GM23248 (cell line): ENCODE measurements around the gene MYO5B. TPM values are rescaled to one million over a fixed set of nuclear protein-coding genes. Genes with fewer than 3 reads are reported as not detected.

ENCODE experiments used
- DNase-seq: peaks from one replicate; pipeline ENCODE4 v3.0.0-alpha.2; 2015
- H2AFZ ChIP-seq: fragments of 200-600 bp; sonication (generic); 2 replicates; pipeline ENCODE4 v1.6.1; 2016; ENCODE audit warnings: antibody characterized with exemption
- H3F3A ChIP-seq: fragments of 200-600 bp; sonication (generic); 2 replicates; pipeline ENCODE4 v1.6.1; 2016; ENCODE audit warnings: mild to moderate bottlenecking, antibody characterized with exemption, mixed run types; ENCODE audit not compliant: insufficient read depth
- H3K27ac ChIP-seq: fragments of 200-600 bp; sonication (generic); 2 replicates; pipeline ENCODE4 v1.5.1; 2016; ENCODE audit warnings: mild to moderate bottlenecking
- H3K27me3 ChIP-seq: fragments of 200-600 bp; sonication (generic); replicated peaks from 2 replicates; pipeline ENCODE4 v1.6.1; 2016; ENCODE audit warnings: mild to moderate bottlenecking; ENCODE audit not compliant: insufficient read depth
- H3K36me3 ChIP-seq: fragments of 200-600 bp; sonication (generic); 2 replicates; pipeline ENCODE4 v1.6.1; 2016; ENCODE audit warnings: low read depth, mild to moderate bottlenecking
- H3K4me1 ChIP-seq: fragments of 200-600 bp; sonication (generic); 2 replicates; pipeline ENCODE4 v1.6.1; 2016; ENCODE audit warnings: mild to moderate bottlenecking; ENCODE audit not compliant: insufficient read depth
- H3K4me2 ChIP-seq: fragments of 200-600 bp; sonication (generic); one replicate; pipeline ENCODE4 v1.6.1; 2016; ENCODE audit warnings: mild to moderate bottlenecking; ENCODE audit not compliant: unreplicated experiment
- H3K4me3 ChIP-seq: fragments of 200-600 bp; sonication (generic); 2 replicates; pipeline ENCODE4 v1.5.1; 2016; ENCODE audit warnings: mild to moderate bottlenecking
- H3K79me2 ChIP-seq: fragments of 200-600 bp; sonication (generic); 2 replicates; pipeline ENCODE4 v1.6.1; 2016; ENCODE audit warnings: mild to moderate bottlenecking; ENCODE audit not compliant: insufficient read depth
- H3K9ac ChIP-seq: fragments of 200-600 bp; sonication (generic); 2 replicates; pipeline ENCODE4 v1.6.1; 2016; ENCODE audit warnings: mild to moderate bottlenecking
- H3K9me2 ChIP-seq: fragments of 200-600 bp; sonication (generic); 2 replicates; pipeline ENCODE4 v1.6.1; 2016; ENCODE audit warnings: mixed run types, mild to moderate bottlenecking, moderate library complexity; ENCODE audit not compliant: insufficient read depth
- H3K9me3 ChIP-seq: fragments of 200-600 bp; sonication (generic); one replicate; pipeline ENCODE4 v1.6.1; 2017; ENCODE audit warnings: low read depth
- H4K20me1 ChIP-seq: fragments of 200-600 bp; sonication (generic); 2 replicates; pipeline ENCODE4 v1.6.0; 2016; ENCODE audit not compliant: insufficient read depth
- EZH2 ChIP-seq: fragments of 200-600 bp; sonication (generic); IDR thresholded peaks from 2 replicates; pipeline ENCODE4 v1.6.1; 2018; ENCODE audit warnings: antibody characterized with exemption, mild to moderate bottlenecking; ENCODE audit not compliant: insufficient read depth, poor library complexity, severe bottlenecking
- EZH2phosphoT487 ChIP-seq: fragments of 200-600 bp; sonication (generic); IDR thresholded peaks from 2 replicates; pipeline ENCODE4 v1.6.1; 2018; ENCODE audit warnings: antibody characterized with exemption, moderate library complexity, mild to moderate bottlenecking, low read depth; ENCODE audit not compliant: insufficient read depth
- WGBS, 2 experiments: methylation state at CpG; one replicate each; pipeline ENCODE4 v1.1.6; 2015 to 2017; ENCODE audit warnings: low lambda C conversion rate in 2 of 2, low coverage in 1 of 2; ENCODE audit errors: missing lambda C conversion rate in 2 of 2; 5-methylcytosine and 5-hydroxymethylcytosine counted together
- in situ Hi-C: fragments of 300-500 bp; cut with MboI; formaldehyde crosslinking; loops from 2 replicates; pipeline ENCODE4 v1.15.0; 2020
- polyA plus RNA-seq: library from polyadenylated mRNA; unstranded; fragments of >200 nt; fragmentation: Nextera tagmentation; extraction: Ambion mirVana; gene quantifications from 2 replicates; pipeline ENCODE4 v1.2.1, GENCODE V29; 2016
- total RNA-seq: library from RNA; depleted of rRNA; stranded (reverse); fragments of >200 nt; shearing (Covaris generic); gene quantifications from 2 replicates; pipeline ENCODE4 v1.2.3, GENCODE V29; 2014

Gene MYO5B
- total and polyA plus RNA-seq, 2 experiments from 2014 or later: 0.03 TPM; not detected in 1

- Histone ChIP-seq H3K9ac (no peak overlapping the region), H3K36me3 (no peaks in the 10 kb centered on the region), H3K9me2 (no peaks in the 10 kb centered on the region), H3K4me3 (no peak overlapping the region), H3F3A (no peaks in the 10 kb centered on the region), H3K27me3 (no peaks in the 10 kb centered on the region), H3K79me2 (no peaks in the 10 kb centered on the region), H3K27ac (no peak overlapping the region), H3K4me1 (no peaks in the 10 kb centered on the region), H4K20me1 (no peaks in the 10 kb centered on the region), H3K4me2 (no peak overlapping the region), H3K9me3 (no peaks in the 10 kb centered on the region), H2AFZ (no peak overlapping the region)
- in situ Hi-C loops: no loop called here
- no peak for DNase-seq
- TF ChIP-seq EZH2: no peak
- TF ChIP-seq EZH2phosphoT487: no peak
- 54 to 57% methylated on average over 2 of the region's 2 CpGs for WGBS, 2 experiments
Measured at GRCh38 chr18:49988733-49989132, 206.2 kb downstream of the MYO5B start.

DNA sequence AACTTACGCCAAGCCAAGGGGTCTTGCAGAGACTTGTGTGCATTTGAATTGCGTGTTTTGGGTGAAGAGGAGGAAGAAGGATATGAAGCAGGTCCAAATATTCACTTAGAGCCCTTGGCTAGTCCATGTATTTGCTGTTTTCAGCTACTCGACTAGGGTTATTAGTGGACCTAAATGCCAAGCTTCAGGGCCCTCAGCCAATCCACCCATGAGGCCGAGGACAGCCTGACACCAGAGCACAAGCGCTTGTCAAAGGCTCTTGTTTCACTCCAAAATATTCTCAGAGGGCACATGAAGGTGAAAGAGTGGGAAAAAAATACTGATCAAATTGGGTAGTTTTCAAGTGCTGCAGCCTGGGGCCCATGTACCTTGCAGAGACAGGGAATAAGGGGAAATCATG is 206.8 kb downstream of the MYO5B start:
- WGBS, 2 experiments: 23 to 31% methylated on average over 5 of the region's 5 CpGs
- Histone ChIP-seq H4K20me1 (no peaks in the 10 kb centered on the region), H2AFZ (no peak overlapping the region), H3F3A (no peaks in the 10 kb centered on the region), H3K27ac (no peak overlapping the region), H3K9ac (no peak overlapping the region), H3K36me3 (no peaks in the 10 kb centered on the region), H3K79me2 (no peaks in the 10 kb centered on the region), H3K27me3 (0 out of 2 replicates have a peak, but pooled peaks cover 4% of the 10 kb centered on the region), H3K4me3 (no peak overlapping the region), H3K4me1 (no peaks in the 10 kb centered on the region), H3K4me2 (no peak overlapping the region), H3K9me3 (no peaks in the 10 kb centered on the region), H3K9me2 (no peaks in the 10 kb centered on the region)
- in situ Hi-C loops: no loop called here
- DNase-seq: no peak
- TF ChIP-seq EZH2: no peak
- no peak for TF ChIP-seq EZH2phosphoT487

DNA sequence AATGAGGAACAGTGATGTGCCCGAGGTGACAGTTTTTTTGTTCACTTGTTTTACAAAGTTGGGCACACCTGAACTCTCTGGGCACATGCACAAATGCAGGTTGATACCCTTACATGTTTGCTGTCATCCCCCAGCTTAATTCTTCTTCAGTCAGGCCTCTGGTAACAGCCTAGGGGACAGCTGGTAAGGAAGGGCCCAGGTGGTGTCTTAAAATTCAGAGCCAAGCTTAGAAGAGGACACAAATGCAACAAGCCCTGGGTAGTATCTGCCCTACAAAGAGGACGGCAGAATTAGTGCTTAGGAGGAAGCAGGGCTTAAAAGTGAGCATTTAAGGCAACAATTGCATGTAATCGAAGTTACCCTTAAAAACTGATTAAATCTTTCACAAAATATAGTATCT is 209.7 kb downstream of the MYO5B start:
- no peaks in the 10 kb centered on the region for H3K4me1 ChIP-seq

GRCh38 chr18:49980896-49981295 is 214.1 kb downstream of the MYO5B start:
- no peaks in the 10 kb centered on the region for H3K9me3 ChIP-seq
- H3K4me3 ChIP-seq: no peak overlapping the region
- 1 to 6% methylated on average over 4 of the region's 4 CpGs for WGBS, 2 experiments
- no peak overlapping the region for H2AFZ ChIP-seq
- in situ Hi-C loops: no loop called here
- H3K27me3 ChIP-seq: peaks cover 19% of the 10 kb centered on the region; the same call in 1 of the 2 replicates
- no peaks in the 10 kb centered on the region for H3K36me3 ChIP-seq
- H3K9ac ChIP-seq: no peak overlapping the region
- DNase-seq: no peak
- no peaks in the 10 kb centered on the region for H3K9me2 ChIP-seq
- no peaks in the 10 kb centered on the region for H4K20me1 ChIP-seq
- no peak overlapping the region for H3K27ac ChIP-seq
- no peak for TF ChIP-seq EZH2
- no peak for TF ChIP-seq EZH2phosphoT487
- no peaks in the 10 kb centered on the region for H3K79me2 ChIP-seq
- no peaks in the 10 kb centered on the region for H3F3A ChIP-seq
- no peaks in the 10 kb centered on the region for H3K4me1 ChIP-seq
- H3K4me2 ChIP-seq: no peak overlapping the region

More for the DNA sequence above, 209.7 kb downstream of the MYO5B start:
- H2AFZ ChIP-seq: no peak overlapping the region
- no peak overlapping the region for H3K27ac ChIP-seq
- no peak for DNase-seq
- no peak overlapping the region for H3K4me3 ChIP-seq
- no peaks in the 10 kb centered on the region for H3K79me2 ChIP-seq
- H3K4me2 ChIP-seq: no peak overlapping the region
- H4K20me1 ChIP-seq: no peaks in the 10 kb centered on the region
- WGBS, 2 experiments: 11 to 18% methylated on average over 3 of the region's 3 CpGs
- no peak overlapping the region for H3K9ac ChIP-seq
- in situ Hi-C loops: no loop called here
- no peaks in the 10 kb centered on the region for H3K9me3 ChIP-seq
- H3K27me3 ChIP-seq: 0 out of 2 replicates have a peak, but pooled peaks cover 4% of the 10 kb centered on the region
- H3K36me3 ChIP-seq: no peaks in the 10 kb centered on the region
- H3F3A ChIP-seq: no peaks in the 10 kb centered on the region
- no peaks in the 10 kb centered on the region for H3K9me2 ChIP-seq
- no peak for TF ChIP-seq EZH2
- no peak for TF ChIP-seq EZH2phosphoT487
